Activated T-helper 9 cell treated with anti-CD3 and anti-CD28 coated beads, Interleukin-2, amount 50 U/mL, for 16 hours (primary cell): ENCODE results near the gene TPM1.

Source experiments
- DNase-seq: peaks from one replicate; pipeline ENCODE4 v3.0.0-alpha.2; 2020; ENCODE audit warnings: low read depth

TPM1 gene

DNA sequence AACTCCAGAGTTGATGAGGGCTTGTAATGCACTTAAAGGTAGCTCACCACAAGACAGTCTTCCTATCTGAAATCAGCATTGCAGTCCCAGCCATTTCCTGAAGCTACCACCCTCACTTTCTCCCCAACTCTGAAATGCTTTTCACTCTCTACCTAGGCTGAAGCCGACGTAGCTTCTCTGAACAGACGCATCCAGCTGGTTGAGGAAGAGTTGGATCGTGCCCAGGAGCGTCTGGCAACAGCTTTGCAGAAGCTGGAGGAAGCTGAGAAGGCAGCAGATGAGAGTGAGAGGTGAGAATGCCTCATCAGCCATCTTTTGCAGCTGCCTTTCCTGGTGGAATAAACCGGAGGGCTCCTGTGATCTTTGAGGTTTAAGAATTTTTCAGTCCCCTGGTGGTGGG is 14.3 kb downstream of the TPM1 start:
- no peak for DNase-seq

DNA sequence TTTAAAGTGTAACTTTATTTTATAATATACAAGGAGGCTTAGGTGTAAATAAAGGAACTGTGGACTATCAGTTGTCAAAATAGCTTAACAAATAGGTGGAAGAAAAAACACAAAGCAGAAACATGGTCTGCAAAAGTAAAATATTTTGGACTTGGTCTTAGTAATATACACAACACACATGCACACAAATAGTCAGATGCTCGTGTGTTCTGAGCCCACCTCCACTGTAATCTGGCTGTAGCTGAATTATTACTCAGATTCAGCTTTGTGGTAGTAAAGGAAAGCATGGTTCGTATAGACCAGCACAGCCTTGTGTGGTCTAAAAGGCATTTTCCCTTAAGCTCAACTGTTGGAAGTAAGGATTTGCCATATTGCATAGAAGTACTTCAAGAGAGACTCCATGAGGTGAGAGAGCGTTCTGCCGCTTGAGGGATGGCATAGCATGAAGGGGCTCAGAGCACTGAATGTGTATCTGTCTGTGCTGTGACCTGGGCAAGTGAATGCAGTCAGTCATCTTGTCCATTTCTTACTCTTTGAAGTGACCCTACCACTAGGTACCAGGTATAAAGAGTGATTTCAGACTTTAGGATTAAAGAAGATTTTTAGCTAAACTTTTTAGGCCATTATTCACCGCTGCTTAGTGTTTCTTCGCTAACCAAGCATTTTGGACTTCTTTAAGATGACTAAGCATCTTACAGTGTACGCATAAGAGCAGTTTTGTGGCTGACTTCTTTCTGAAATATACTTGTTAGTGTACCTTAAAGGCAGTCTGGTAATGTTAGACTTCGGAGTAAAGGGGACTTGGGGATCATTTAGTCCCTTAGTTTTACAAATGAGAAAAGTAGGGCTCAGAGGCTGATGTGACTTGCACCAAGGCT is 15.2 kb downstream of the TPM1 start:
- no peak for DNase-seq

DNA sequence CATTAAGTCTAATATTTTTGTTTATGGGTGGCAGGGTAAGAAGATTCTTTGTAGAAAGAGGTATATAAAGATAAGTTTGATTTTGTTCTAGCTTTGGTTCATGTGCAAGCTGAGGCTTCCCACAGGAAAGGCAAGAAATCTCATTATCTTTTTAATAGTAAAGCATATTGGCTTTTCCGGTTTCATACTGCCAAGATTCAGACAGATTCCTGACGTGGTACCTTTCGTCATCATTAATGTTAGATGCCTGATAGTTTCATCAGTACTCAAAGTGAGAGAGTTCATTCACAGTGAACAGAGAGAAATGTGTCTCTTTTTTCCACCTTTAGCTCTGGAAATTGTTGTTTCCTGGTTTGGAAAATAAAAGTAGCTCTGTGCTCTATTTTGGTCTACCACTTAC is 16.5 kb downstream of the TPM1 start:
- no peak for DNase-seq

DNA sequence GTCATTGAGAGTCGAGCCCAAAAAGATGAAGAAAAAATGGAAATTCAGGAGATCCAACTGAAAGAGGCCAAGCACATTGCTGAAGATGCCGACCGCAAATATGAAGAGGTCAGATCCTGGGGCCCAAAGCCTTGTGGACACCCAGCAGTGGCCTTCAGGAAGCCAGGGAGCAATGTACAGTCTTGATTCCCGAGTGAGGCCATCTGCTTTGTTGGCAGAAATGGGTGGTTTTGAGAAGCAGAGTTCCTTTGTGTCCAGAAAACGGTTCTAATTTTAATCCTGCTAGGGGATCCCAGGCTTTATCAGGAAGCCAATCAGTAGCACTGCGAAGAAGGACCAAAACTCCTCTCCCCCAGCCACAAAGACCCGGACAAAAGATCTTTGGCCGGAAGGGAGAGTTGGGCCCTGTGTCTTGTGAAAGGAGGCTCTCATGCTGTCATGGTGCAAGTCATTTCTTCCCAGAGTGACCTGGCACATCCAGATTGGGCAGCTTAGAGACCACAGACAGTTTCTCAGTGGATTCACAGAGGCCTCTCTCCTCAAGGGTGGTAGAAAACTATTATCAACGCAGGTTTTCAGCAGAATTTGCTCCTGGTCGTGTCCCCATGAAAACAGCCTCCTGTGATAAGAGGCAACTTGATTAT is 17.1 kb downstream of the TPM1 start:
- DNase-seq = no peak

DNA sequence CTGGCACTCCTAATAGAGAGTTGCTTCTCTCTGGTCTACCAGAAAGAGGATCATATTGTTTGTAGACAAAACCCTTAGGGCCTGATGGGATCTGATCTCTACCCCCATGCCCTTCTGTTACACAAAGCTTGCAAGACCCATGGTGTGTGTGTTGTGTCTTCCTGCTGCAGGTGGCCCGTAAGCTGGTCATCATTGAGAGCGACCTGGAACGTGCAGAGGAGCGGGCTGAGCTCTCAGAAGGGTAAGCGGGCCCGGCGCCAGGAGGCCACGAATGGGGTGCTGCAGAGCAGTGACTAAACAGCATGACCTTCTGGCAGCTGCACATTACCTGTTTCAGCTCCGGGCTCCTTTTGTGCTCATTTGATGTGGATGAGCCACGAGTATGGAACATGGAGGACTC is 18.2 kb downstream of the TPM1 start:
- DNase-seq = no peak

DNA sequence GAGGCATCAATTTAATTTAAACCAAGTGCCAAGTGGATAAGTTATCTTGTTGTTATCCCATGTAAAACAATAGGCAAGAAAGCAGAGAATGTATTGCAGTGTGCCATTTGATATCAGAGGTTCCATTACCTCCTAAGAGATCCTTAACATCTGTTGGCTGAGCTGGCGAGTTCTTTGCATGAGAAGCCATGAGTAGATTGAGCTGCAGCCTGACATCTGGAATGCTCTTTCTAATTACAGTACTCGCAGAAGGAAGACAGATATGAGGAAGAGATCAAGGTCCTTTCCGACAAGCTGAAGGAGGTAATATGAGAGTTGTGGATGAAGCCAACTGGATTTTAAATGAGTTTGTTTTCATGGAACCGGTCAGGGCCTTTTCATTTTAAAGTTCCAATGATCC is 19.4 kb downstream of the TPM1 start:
- DNase-seq = no peak

DNA sequence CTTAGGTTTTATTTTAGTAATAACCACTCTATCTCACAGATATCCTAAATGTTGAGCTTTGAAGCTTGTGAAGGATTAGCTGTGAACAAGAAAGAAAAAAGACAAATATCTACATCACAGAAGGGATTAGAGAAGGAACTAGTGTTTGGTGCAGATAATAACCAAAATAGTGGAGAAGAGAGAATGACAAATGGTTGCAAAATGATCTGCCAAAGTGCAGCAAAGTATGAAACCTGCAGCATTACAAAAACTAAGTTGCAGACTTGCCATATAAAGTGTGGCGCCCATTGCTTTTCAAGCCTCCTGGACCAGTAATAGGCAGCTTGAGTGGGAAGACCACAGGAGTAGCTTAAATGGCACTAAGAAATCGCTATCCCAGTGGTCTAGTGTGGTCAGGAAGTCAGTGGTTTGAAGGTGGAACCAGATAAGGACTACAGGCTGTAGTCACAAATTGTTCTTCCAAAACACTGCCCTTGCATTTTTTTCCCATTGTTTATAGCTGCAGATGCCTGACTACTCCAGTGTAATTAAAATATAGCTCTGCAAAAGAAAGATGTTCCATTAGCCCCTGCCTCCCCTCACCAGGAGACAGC is 20.7 kb downstream of the TPM1 start:
- no peak for DNase-seq

DNA sequence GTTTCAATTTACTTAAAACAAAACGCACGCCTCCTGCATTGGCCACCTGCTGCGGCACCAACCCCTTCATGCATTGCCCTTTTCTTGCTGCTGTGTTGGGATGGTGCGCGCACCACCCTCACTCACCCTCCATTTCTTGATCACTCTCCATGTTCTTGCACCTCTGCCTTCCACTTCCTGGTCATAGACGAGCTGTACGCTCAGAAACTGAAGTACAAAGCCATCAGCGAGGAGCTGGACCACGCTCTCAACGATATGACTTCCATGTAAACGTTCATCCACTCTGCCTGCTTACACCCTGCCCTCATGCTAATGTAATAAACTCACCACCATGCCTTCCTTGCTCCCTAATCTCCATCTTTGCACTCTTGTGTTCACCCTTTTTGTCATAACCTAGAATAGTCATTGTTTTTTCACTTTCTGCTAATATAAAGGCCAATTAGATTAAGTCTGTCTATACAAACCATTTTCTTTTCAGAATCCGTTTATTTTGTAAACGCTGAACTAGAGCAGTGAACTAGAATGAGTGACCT is 21.4 kb downstream of the TPM1 start:
- DNase-seq = no peak

GRCh38 chr15:63065262-63066221 is 23.0 kb downstream of the TPM1 start:
- no peak for DNase-seq

DNA sequence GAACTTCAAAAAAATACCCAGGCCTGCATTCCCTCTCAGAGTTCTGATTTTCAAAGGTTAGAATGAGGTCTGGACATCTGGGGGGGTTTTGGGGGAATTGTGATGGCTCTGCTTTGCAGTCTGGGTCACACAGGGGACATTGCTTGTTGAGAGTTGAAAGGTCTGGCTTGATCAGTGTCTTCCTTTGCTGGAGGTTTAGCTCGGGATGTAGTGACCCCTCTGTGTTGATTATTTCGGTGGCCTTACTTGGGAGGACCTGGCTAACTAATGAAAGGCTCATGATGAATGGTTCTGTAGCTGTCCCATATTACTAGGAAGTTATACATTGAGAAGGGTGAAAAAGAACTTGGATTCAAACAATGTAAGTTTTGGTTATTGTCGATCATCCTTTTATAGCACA is 23.7 kb downstream of the TPM1 start:
- no peak for DNase-seq

GRCh38 chr15:63067306-63067705 is 24.8 kb downstream of the TPM1 start:
- no peak for DNase-seq

GRCh38 chr15:63067976-63068743 is 25.6 kb downstream of the TPM1 start:
- no peak for DNase-seq

- DNase-seq = no peak
Measured at GRCh38 chr15:63069616-63070090, 27.1 kb downstream of the TPM1 start.

- no peak for DNase-seq
Measured at GRCh38 chr15:63070681-63071129, 28.2 kb downstream of the TPM1 start.

GRCh38 chr15:63071288-63071909 is 28.9 kb downstream of the TPM1 start:
- DNase-seq = no peak

DNA sequence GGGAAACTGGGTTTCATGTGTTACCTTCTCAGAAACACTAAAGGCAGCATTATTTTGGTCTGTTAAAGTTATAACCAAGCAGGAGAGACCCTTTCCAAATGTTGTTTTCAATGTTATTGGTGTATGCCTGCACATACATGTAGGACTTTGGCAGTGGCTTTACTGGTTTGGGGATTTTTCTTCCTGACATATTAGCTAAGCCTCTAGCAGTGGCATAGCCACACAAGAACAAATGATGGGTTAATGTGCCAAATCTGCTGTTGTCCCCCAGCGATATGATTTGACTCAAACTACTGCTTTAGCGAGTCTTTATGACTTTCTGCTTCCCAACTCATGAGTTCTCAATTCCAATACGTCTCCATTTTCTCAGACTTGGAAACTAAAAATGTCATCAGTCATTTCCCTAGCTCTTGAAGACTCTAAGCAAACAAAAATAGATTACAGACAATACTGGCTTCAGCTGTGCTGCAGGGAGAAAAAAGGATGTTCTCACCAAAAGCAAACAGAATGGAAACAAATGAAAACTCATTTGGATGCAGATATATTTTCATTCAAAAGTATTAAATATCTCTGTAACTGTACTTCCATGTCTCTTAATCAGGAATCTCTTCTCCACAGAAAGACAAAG is 29.6 kb downstream of the TPM1 start:
- no peak for DNase-seq

GRCh38 chr15:63072809-63073277 is 30.3 kb downstream of the TPM1 start:
- DNase-seq = no peak

DNA sequence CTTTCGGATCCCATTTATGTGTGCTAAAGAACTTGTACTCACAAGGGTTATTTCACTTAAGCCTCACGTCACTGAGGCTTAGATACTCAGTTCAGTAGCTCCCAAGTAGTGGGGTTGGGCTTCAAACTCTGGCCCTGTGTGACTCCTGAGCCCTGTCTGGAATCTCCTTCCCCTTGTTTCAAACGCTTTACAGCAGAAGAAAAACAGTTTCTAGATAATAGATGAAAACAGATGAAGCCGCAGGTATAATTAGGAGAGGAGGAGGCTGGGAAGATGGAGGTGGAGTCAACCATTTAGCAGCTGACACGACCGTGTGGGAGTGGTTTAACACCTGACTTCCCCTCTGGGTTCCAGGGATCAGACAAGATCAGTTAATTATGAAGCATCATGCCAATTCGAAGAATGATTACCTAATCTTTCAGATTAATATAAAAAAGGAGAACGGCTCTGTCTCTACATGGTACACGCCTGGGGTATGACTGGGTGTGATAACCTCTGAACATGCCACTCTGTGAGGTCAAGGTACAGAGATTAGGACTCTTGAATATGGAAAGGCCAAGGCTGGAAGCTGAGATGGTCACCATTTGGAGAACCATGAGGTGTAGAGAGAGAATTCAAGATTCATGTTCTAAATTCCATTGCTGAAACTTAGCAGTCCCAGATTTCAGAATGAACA is 31.1 kb downstream of the TPM1 start:
- no peak for DNase-seq
